HCT116 (cell line): ENCODE results near the gene DLEU7.

Experiments used
- CEBPB ChIP-seq: IDR thresholded peaks from 2 replicates; pipeline ENCODE4 v1.6.1; 2012; ENCODE audit warnings: low read depth
- CTCF ChIP-seq, 3 experiments: fragments of 200-600 bp in 1 of 3; sonication (generic) in 1 of 3; IDR thresholded peaks in 2 of 3; conservative IDR thresholded peaks in 1 of 3; 2 replicates each; pipeline ENCODE4 v1.5.1; 2012 to 2017; ENCODE audit warnings: low read depth in 2 of 3, low read length in 2 of 3, antibody characterized with exemption in 1 of 3, borderline replicate concordance in 1 of 3, control low read depth in 1 of 3, mild to moderate bottlenecking in 1 of 3, mixed read lengths in 1 of 3, mixed run types in 1 of 3, moderate library complexity in 1 of 3; ENCODE audit not compliant: insufficient read depth in 1 of 3
- EZH2 ChIP-seq: fragments of 200-600 bp; sonication (generic); IDR thresholded peaks from 2 replicates; pipeline ENCODE4 v1.6.1; 2017; ENCODE audit warnings: antibody characterized with exemption, mixed run types
- EZH2phosphoT487 ChIP-seq: fragments of 200-600 bp; IDR thresholded peaks from 2 replicates; pipeline ENCODE4 v1.6.1; 2018; ENCODE audit warnings: antibody characterized with exemption, borderline replicate concordance
- JUND ChIP-seq: IDR thresholded peaks from 2 replicates; pipeline ENCODE4 v1.6.1; 2012
- MAX ChIP-seq: IDR thresholded peaks from 2 replicates; pipeline ENCODE4 v1.6.1; 2012
- POLR2A ChIP-seq: IDR thresholded peaks from 2 replicates; pipeline ENCODE4 v1.7.0; 2011; ENCODE audit warnings: borderline replicate concordance; ENCODE audit not compliant: insufficient read depth, insufficient read length; ENCODE audit errors: extremely low read depth
- POLR2AphosphoS5 ChIP-seq: IDR thresholded peaks from 2 replicates; pipeline ENCODE4 v1.6.1; 2011; ENCODE audit warnings: mild to moderate bottlenecking, low read depth, low read length, moderate library complexity
- RAD21 ChIP-seq: IDR thresholded peaks from 2 replicates; pipeline ENCODE4 v1.6.1; 2012; ENCODE audit warnings: low read depth, mild to moderate bottlenecking
- REST ChIP-seq: IDR thresholded peaks from 2 replicates; pipeline ENCODE4 v1.6.1; 2012; ENCODE audit warnings: low read depth
- SIN3A ChIP-seq: IDR thresholded peaks from 2 replicates; pipeline ENCODE4 v1.6.1; 2012; ENCODE audit warnings: low read depth
- SP1 ChIP-seq: IDR thresholded peaks from 2 replicates; pipeline ENCODE4 v1.6.1; 2012; ENCODE audit warnings: low read depth
- YY1 ChIP-seq: IDR thresholded peaks from 2 replicates; pipeline ENCODE4 v1.6.1; 2011; ENCODE audit warnings: low read length, low read depth, moderate library complexity, mild to moderate bottlenecking; ENCODE audit not compliant: insufficient replicate concordance; ENCODE audit errors: extremely low read depth
- ZNF274 ChIP-seq: fragments of 200-500 bp; sonication (Bioruptor generic); IDR thresholded peaks from 2 replicates; pipeline ENCODE4 v1.6.1; 2014; ENCODE audit warnings: mild to moderate bottlenecking, low read depth, low read length, inconsistent platforms

- TF ChIP-seq CTCF (IDR thresholded peaks at IDR 0.05 in 2 of 3, conservative IDR thresholded peaks at IDR 0.05 in 1 of 3; ENCODE audit: borderline replicate concordance in 1 of 3, insufficient read depth in 1 of 3, low read depth in 2 of 3, low read length in 2 of 3) (no peak), POLR2AphosphoS5 (no peak), RAD21 (no peak), POLR2A (no peak), EZH2 (no peak), MAX (no peak), EZH2phosphoT487 (no peak), JUND (no peak), SIN3A (no peak), REST (no peak), YY1 (no peak), ZNF274 (no peak), SP1 (no peak), CEBPB (no peak)
These were observed 50.5 kb downstream of the DLEU7 start for GRCh38 chr13:50793026-50793425.
